Measurements from ENCODE around the gene DCPS. TPM values are rescaled to one million over a fixed set of nuclear protein-coding genes. Genes with fewer than 3 reads are reported as not detected.
"Not testable (repeated sequence)": the region's sequence is repeated elsewhere in the genome, so short reads cannot be mapped to it uniquely, and the experiment has no call there.

DCPS gene
- polyA plus RNA-seq (ENCODE audit: low read depth in 6 of 6): 10 to 100 TPM; 28.4 to 49.1 (median 39.5) TPM

- Mint-ChIP-seq H3K4me1 (peaks cover 20 to 40% (median 40%) of the 10 kb centered on the region in 3 donors), H3K36me3 (peaks cover 0 to 8% of the 10 kb centered on the region in 2 donors), H3K27me3 (no peaks in the 10 kb centered on the region), H3K4me3 (peak within 1 kb of the TSS; percentile 92 to 99 (median 99)), H3K27ac (peak within 1 kb of the TSS; percentile 77 to 99 (median 92)), H3K9me3 (no peaks in the 10 kb centered on the region)
- peak; percentile 96 to 97 for ATAC-seq (ENCODE audit: low read depth in 2 of 2)
- DNase-seq: peak; percentile 88
These were observed at the start of gene DCPS for GRCh38 chr11:126303623-126304456. TSS of gene DCPS (plus strand) at chr11:126304060. CDS start at chr11:126304081, 21 bp downstream.

GRCh38 chr11:126254819-126255218, 49.0 kb upstream of the DCPS start:
- Mint-ChIP-seq H3K27ac (no peak overlapping the region), H3K4me1 (no peaks in the 10 kb centered on the region), H3K27me3 (no peaks in the 10 kb centered on the region), H3K36me3 (peaks cover 8 to 9% of the 10 kb centered on the region in 2 donors), H3K4me3 (no peak overlapping the region), H3K9me3 (no peaks in the 10 kb centered on the region)
- DNase-seq (no peak), ATAC-seq (ENCODE audit: low read depth in 2 of 2) (no peak)

- not testable (repeated sequence) for H3K27me3 Mint-ChIP-seq; ATAC-seq (ENCODE audit: low read depth in 2 of 2); H3K4me1 Mint-ChIP-seq; H3K36me3 Mint-ChIP-seq; H3K9me3 Mint-ChIP-seq; H3K4me3 Mint-ChIP-seq; DNase-seq
- peak overlapping the region in 1 of 6 donors; percentile 15 for H3K27ac Mint-ChIP-seq
These were observed 48.4 kb upstream of the DCPS start for GRCh38 chr11:126255507-126255906.

- no peak overlapping the region for H3K27ac Mint-ChIP-seq
- H3K4me1 Mint-ChIP-seq: no peaks in the 10 kb centered on the region
These were observed 47.6 kb upstream of the DCPS start for GRCh38 chr11:126256216-126256615.

GRCh38 chr11:126257144-126257543, 46.7 kb upstream of the DCPS start:
- DNase-seq (no peak), ATAC-seq (ENCODE audit: low read depth in 2 of 2) (no peak)
- no peaks in the 10 kb centered on the region for H3K4me1 Mint-ChIP-seq
- no peaks in the 10 kb centered on the region for H3K27me3 Mint-ChIP-seq
- no peaks in the 10 kb centered on the region for H3K9me3 Mint-ChIP-seq
- H3K36me3 Mint-ChIP-seq: peaks cover 8 to 9% of the 10 kb centered on the region in 2 donors
- H3K4me3 Mint-ChIP-seq: no peak overlapping the region
- H3K27ac Mint-ChIP-seq: peak overlapping the region in 1 of 6 donors; percentile 29

More at GRCh38 chr11:126256216-126256615, 47.6 kb upstream of the DCPS start:
- no peaks in the 10 kb centered on the region for H3K27me3 Mint-ChIP-seq
- H3K36me3 Mint-ChIP-seq: peaks cover 8 to 9% of the 10 kb centered on the region in 2 donors
- no peaks in the 10 kb centered on the region for H3K9me3 Mint-ChIP-seq
- ATAC-seq (ENCODE audit: low read depth in 2 of 2) (no peak), DNase-seq (no peak)
- H3K4me3 Mint-ChIP-seq: no peak overlapping the region

- peaks cover 9 to 10% of the 10 kb centered on the region in 2 donors for H3K36me3 Mint-ChIP-seq
- H3K4me3 Mint-ChIP-seq: no peak overlapping the region
- H3K27ac Mint-ChIP-seq: peak overlapping the region in 2 of 6 donors; percentile 63 to 81
These were observed 46.1 kb upstream of the DCPS start for GRCh38 chr11:126257764-126258163.

GRCh38 chr11:126262216-126262615, 41.6 kb upstream of the DCPS start:
- Mint-ChIP-seq H3K27ac (peak overlapping the region in 2 of 6 donors; percentile 7 to 42), H3K27me3 (no peaks in the 10 kb centered on the region), H3K4me1 (peaks cover 4 to 12% (median 12%) of the 10 kb centered on the region in 3 donors), H3K9me3 (no peaks in the 10 kb centered on the region), H3K4me3 (no peak overlapping the region), H3K36me3 (peaks cover 16 to 27% of the 10 kb centered on the region in 2 donors)
- no peak for DNase-seq
- no peak for ATAC-seq (ENCODE audit: low read depth in 2 of 2)

More at GRCh38 chr11:126257764-126258163, 46.1 kb upstream of the DCPS start:
- DNase-seq: no peak
- no peak for ATAC-seq (ENCODE audit: low read depth in 2 of 2)
- Mint-ChIP-seq H3K27me3 (no peaks in the 10 kb centered on the region), H3K9me3 (no peaks in the 10 kb centered on the region), H3K4me1 (no peaks in the 10 kb centered on the region)

- Mint-ChIP-seq H3K4me3 (no peak overlapping the region), H3K36me3 (peaks cover 16 to 27% of the 10 kb centered on the region in 2 donors), H3K9me3 (no peaks in the 10 kb centered on the region)
These were observed 40.4 kb upstream of the DCPS start for GRCh38 chr11:126263489-126263888.

GRCh38 chr11:126265811-126266210, 38.0 kb upstream of the DCPS start:
- no peaks in the 10 kb centered on the region for H3K9me3 Mint-ChIP-seq
- peaks cover 16 to 27% of the 10 kb centered on the region in 2 donors for H3K36me3 Mint-ChIP-seq
- no peaks in the 10 kb centered on the region for H3K27me3 Mint-ChIP-seq
- ATAC-seq (ENCODE audit: low read depth in 2 of 2) (no peak), DNase-seq (no peak)
- H3K4me3 Mint-ChIP-seq: peak overlapping the region in 1 of 8 donors; percentile 98
- peak overlapping the region in 3 of 6 donors; percentile 15 to 72 (median 63) for H3K27ac Mint-ChIP-seq
- peaks cover 22 to 41% (median 25%) of the 10 kb centered on the region in 3 donors for H3K4me1 Mint-ChIP-seq

More at GRCh38 chr11:126263489-126263888, 40.4 kb upstream of the DCPS start:
- ATAC-seq (ENCODE audit: low read depth in 2 of 2): no peak
- Mint-ChIP-seq H3K27ac (peak overlapping the region in 4 of 6 donors; percentile 6 to 76 (median 54)), H3K4me1 (peaks cover 12 to 21% (median 12%) of the 10 kb centered on the region in 3 donors), H3K27me3 (no peaks in the 10 kb centered on the region)
- no peak for DNase-seq

GRCh38 chr11:126267650-126268049, 36.2 kb upstream of the DCPS start:
- no peak for DNase-seq
- H3K4me3 Mint-ChIP-seq: peak overlapping the region; percentile 98 to 100 (median 99)
- no peaks in the 10 kb centered on the region for H3K9me3 Mint-ChIP-seq
- peaks cover 16 to 26% of the 10 kb centered on the region in 2 donors for H3K36me3 Mint-ChIP-seq
- peak overlapping the region; percentile 99 to 100 (median 99) for H3K27ac Mint-ChIP-seq
- H3K27me3 Mint-ChIP-seq: no peaks in the 10 kb centered on the region
- peaks cover 22 to 45% (median 30%) of the 10 kb centered on the region in 3 donors for H3K4me1 Mint-ChIP-seq
- no peak for ATAC-seq (ENCODE audit: low read depth in 2 of 2)

- Mint-ChIP-seq H3K9me3 (no peaks in the 10 kb centered on the region), H3K36me3 (peaks cover 16 to 19% of the 10 kb centered on the region in 2 donors), H3K4me1 (peaks cover 22 to 45% (median 30%) of the 10 kb centered on the region in 3 donors), H3K4me3 (peak overlapping the region; percentile 98 to 100 (median 99)), H3K27me3 (no peaks in the 10 kb centered on the region), H3K27ac (peak overlapping the region; percentile 99 to 100 (median 99))
- peak; percentile 15 for DNase-seq
- peak in 1 of 2 donors; percentile 0 for ATAC-seq (ENCODE audit: low read depth in 2 of 2)
These were observed 35.5 kb upstream of the DCPS start for GRCh38 chr11:126268361-126268707.

- peak within 1 kb of the TSS; percentile 98 to 100 (median 99) for H3K4me3 Mint-ChIP-seq
- H3K27me3 Mint-ChIP-seq: no peaks in the 10 kb centered on the region
- peak; percentile 100 for DNase-seq
- ATAC-seq (ENCODE audit: low read depth in 2 of 2): peak; percentile 95 to 96
- H3K36me3 Mint-ChIP-seq: peaks cover 16 to 18% of the 10 kb centered on the region in 2 donors
- H3K9me3 Mint-ChIP-seq: no peaks in the 10 kb centered on the region
- H3K4me1 Mint-ChIP-seq: peaks cover 22 to 45% (median 31%) of the 10 kb centered on the region in 3 donors
- H3K27ac Mint-ChIP-seq: peak within 1 kb of the TSS; percentile 99 to 100 (median 99)
These were observed 34.9 kb upstream of the DCPS start, which contains the start of the genes FOXRED1 and SRPRA for GRCh38 chr11:126268708-126269579. TSS of gene FOXRED1 (plus strand) at chr11:126269154. CDS start at chr11:126269207, 53 bp downstream. TSS of gene SRPRA (minus strand) at chr11:126268895. CDS start at chr11:126268804, 91 bp downstream.

GRCh38 chr11:126277322-126277721, 26.5 kb upstream of the DCPS start:
- no peak overlapping the region for H3K27ac Mint-ChIP-seq
- peaks cover 26 to 31% (median 30%) of the 10 kb centered on the region in 3 donors for H3K4me1 Mint-ChIP-seq
- H3K9me3 Mint-ChIP-seq: peaks cover 0 to 4% (median 0%) of the 10 kb centered on the region in 7 donors
- no peak overlapping the region for H3K4me3 Mint-ChIP-seq
- H3K27me3 Mint-ChIP-seq: no peaks in the 10 kb centered on the region
- no peak for DNase-seq
- ATAC-seq (ENCODE audit: low read depth in 2 of 2): no peak
- peaks cover 3 to 17% of the 10 kb centered on the region in 2 donors for H3K36me3 Mint-ChIP-seq
